SK-N-SH treated with all-trans-retinoic acid at 6 μM for 48 hours (cell line): Measurements from ENCODE around the gene TIMELESS.

ENCODE experiments used
- BACH2 ChIP-seq: fragments of 250-450 bp; sonication (Bioruptor Pico); IDR thresholded peaks from 2 replicates; pipeline ENCODE4 v1.9.0; 2021; ENCODE audit warnings: mild to moderate bottlenecking, borderline replicate concordance
- OSR1 ChIP-seq: fragments of 250-450 bp; sonication (Bioruptor Pico); IDR thresholded peaks from 2 replicates; pipeline ENCODE4 v1.8.0; 2022; ENCODE audit warnings: moderate library complexity, mild to moderate bottlenecking, inconsistent platforms
- PATZ1 ChIP-seq: fragments of 250-450 bp; sonication (Bioruptor Pico); IDR thresholded peaks from 2 replicates; pipeline ENCODE4 v1.8.0; 2020; ENCODE audit warnings: mild to moderate bottlenecking, moderate library complexity, borderline replicate concordance
- PPARA ChIP-seq: fragments of 250-450 bp; sonication (Bioruptor Pico); IDR thresholded peaks from 2 replicates; pipeline ENCODE4 v1.5.0; 2020; ENCODE audit warnings: mild to moderate bottlenecking, borderline replicate concordance

- TF ChIP-seq BACH2 (CRISPR knock-in tag) (no peak), PATZ1 (CRISPR knock-in tag) (no peak), PPARA (CRISPR knock-in tag) (no peak), OSR1 (CRISPR knock-in tag) (no peak)
These were observed 26.9 kb upstream of the TIMELESS start for GRCh38 chr12:56476143-56476542.
